Temporal lobe (tissue), 1 donor: ENCODE results near the gene ZNF791. TPM values are rescaled to one million over a fixed set of nuclear protein-coding genes. Genes with fewer than 3 reads are reported as not detected.

Experiments
- total RNA-seq: library from RNA; depleted of rRNA; stranded (reverse); fragments of >200 nt; gene quantifications from one replicate; pipeline ENCODE4 v1.2.3, GENCODE V29; 2014

The ZNF791 gene
- total RNA-seq, 1 donor from 2014 or later, result 22.4 TPM

Other genes starting within 250 kb of the ZNF791 start
- gene ZNF442, start 245.2 kb upstream of the ZNF791 start, total RNA-seq, result 5.4 TPM
- 6.4 TPM for gene ZNF799, start 209.6 kb upstream of the ZNF791 start, total RNA-seq
- gene ZNF443, start 169.9 kb upstream of the ZNF791 start, total RNA-seq, result 11.3 TPM
- gene ZNF709, start 126.1 kb upstream of the ZNF791 start, total RNA-seq, result 24.6 TPM
- 21.6 TPM for gene ZNF564, start 59.4 kb upstream of the ZNF791 start, total RNA-seq
- gene ZNF490, start 107 bp upstream of the ZNF791 start, total RNA-seq, result 14.8 TPM
- gene MAN2B1, start 55.8 kb downstream of the ZNF791 start, total RNA-seq, result 11.8 TPM
- gene WDR83, start 55.9 kb downstream of the ZNF791 start, total RNA-seq, result 9.1 TPM
- 72.8 TPM for gene DHPS, start 71.0 kb downstream of the ZNF791 start, total RNA-seq
- gene GNG14, start 77.1 kb downstream of the ZNF791 start, total RNA-seq, result not detected
- gene FBXW9, start 85.7 kb downstream of the ZNF791 start, total RNA-seq, result 7.4 TPM
- gene TNPO2, start 113.0 kb downstream of the ZNF791 start, total RNA-seq, result 72.0 TPM
- 140 TPM for gene TRIR, start 123.8 kb downstream of the ZNF791 start, total RNA-seq
- gene GET3, start 126.6 kb downstream of the ZNF791 start, total RNA-seq, result 33.2 TPM
- gene BEST2, start 140.9 kb downstream of the ZNF791 start, total RNA-seq, result under 0.01 TPM
- 18.9 TPM for gene HOOK2, start 164.6 kb downstream of the ZNF791 start, total RNA-seq
- gene JUNB, start 180.6 kb downstream of the ZNF791 start, total RNA-seq, result 27.8 TPM
- gene PRDX2, start 190.9 kb downstream of the ZNF791 start, total RNA-seq, result 235 TPM
- gene THSD8, start 191.1 kb downstream of the ZNF791 start, total RNA-seq, result 0.25 TPM
- 10.1 TPM for gene RNASEH2A, start 195.7 kb downstream of the ZNF791 start, total RNA-seq
- gene RTBDN, start 223.7 kb downstream of the ZNF791 start, total RNA-seq, result 2.5 TPM
- gene MAST1, start 227.6 kb downstream of the ZNF791 start, total RNA-seq, result 67.4 TPM